Pancreas (tissue), 10 donors: ENCODE results near the gene RIN3. TPM values are rescaled to one million over a fixed set of nuclear protein-coding genes. Genes with fewer than 3 reads are reported as not detected.

Source experiments
- ATAC-seq, 4 donors: fragments of 200-7000 bp; cut with Tn5 transposase; one replicate each; pipeline versions ENCODE4 v1.8.0 to v1.9.1; 2020; ENCODE audit warnings: mild to moderate bottlenecking in 4 of 4, moderate library complexity in 4 of 4
- DNase-seq, 6 donors: peaks; one replicate each; pipeline ENCODE4 v3.0.0-alpha.2; 2020
- FAIRE-seq: peaks from 2 replicates; lab custom pipeline; 2012; peaks lifted over from hg19 to GRCh38; lab: Jason Lieb, UNC
- H3K27ac ChIP-seq, 4 donors: fragments of 200-600 bp; sonication (generic); 1 replicate in 3 of 4; 2 replicates in 1 of 4; pipeline versions ENCODE4 v1.5.0 to v1.8.0; 2020
- H3K27me3 ChIP-seq, 4 donors: fragments of 200-600 bp; one replicate each; pipeline ENCODE4 v1.8.0; 2021
- H3K36me3 ChIP-seq, 3 donors: fragments of 200-600 bp; sonication (generic) in 1 of 3; one replicate each; pipeline versions ENCODE4 v1.5.0 to v1.8.0; 2020 to 2021
- H3K4me1 ChIP-seq, 3 donors: fragments of 200-600 bp; one replicate each; pipeline ENCODE4 v1.8.0; 2021
- H3K4me3 ChIP-seq, 4 donors: fragments of 200-600 bp; sonication (generic) in 2 of 4; one replicate each; pipeline versions ENCODE4 v1.5.0 to v1.8.0; 2020 to 2021
- H3K9me3 ChIP-seq, 4 donors: fragments of 200-600 bp; one replicate each; pipeline ENCODE4 v1.8.0; 2021
- CTCF ChIP-seq, 4 donors: fragments of 200-600 bp; sonication (generic) in 3 of 4; IDR thresholded peaks; one replicate each; pipeline versions ENCODE4 v1.5.0 to v1.8.0; 2021; ENCODE audit warnings: antibody characterized with exemption in 4 of 4
- WGBS, 2 donors: extraction: QIAGEN DNeasy Blood & Tissue Kit; methylation state at CpG; one replicate each; pipeline ENCODE4 v1.1.7; 2013; 5-methylcytosine and 5-hydroxymethylcytosine counted together
- intact Hi-C, 3 donors: fragments of 100-400 bp; cut with DNase I; formaldehyde crosslinking; loops; one replicate each; pipeline versions ENCODE4 v1.11.1 to v1.14.2; 2022
- polyA plus RNA-seq, 2 donors: library from polyadenylated mRNA; stranded (reverse); fragments of 200-250 nt; gene quantifications; one replicate each; pipeline ENCODE4 v1.2.3, GENCODE V29; 2013
- total RNA-seq, 6 donors: library from RNA; stranded (reverse); fragmentation: NEBNext Ultra II Directional in 4 of 6; extraction: Animal tissue kit (Norgen Biotek cat#: 25700) in 4 of 6; gene quantifications; one replicate each; pipeline versions ENCODE4 v1.2.1 to v1.2.4, GENCODE V29; 2021 to 2023
- donor health status: healthy with polysubstance abuse.
- donor health status: DM: no; HTN: no; CAD: no; lungs with moderate emphysema.
- donor health status: DM: no; HTN: no; CAD: no.
- donor health status: control.
- donor health status: control.
- donor health status: Bipolar disorder and iron deficiency.
- donor health status: DM: yes; HTN: yes; CAD: no.
- donor health status: DM: no; HTN: no; CAD: no.
- donor health status: DM: no; HTN: no; CAD: no.
- donor health status: DM: yes; HTN: yes; CAD: no.

RIN3 gene
- total and polyA plus RNA-seq, 8 donors = 1.1 to 9.0 (median 2.3) TPM

GRCh38 chr14:92680781-92681650 is 167.4 kb downstream of the RIN3 start:
- FAIRE-seq (no peak), ATAC-seq (peak; percentile 50 to 88 (median 82))

GRCh38 chr14:92683041-92683440 is 169.5 kb downstream of the RIN3 start:
- Histone ChIP-seq H3K27ac (no peak overlapping the region), H3K4me1 (peaks cover 0 to 4% (median 0%) of the 10 kb centered on the region in 3 donors), H3K9me3 (no peaks in the 10 kb centered on the region), H3K27me3 (no peaks in the 10 kb centered on the region), H3K4me3 (no peak overlapping the region), H3K36me3 (no peaks in the 10 kb centered on the region)
- FAIRE-seq (no peak), ATAC-seq (no peak), DNase-seq (no peak)
- intact Hi-C loops = no loop called here
- 81 to 89% methylated on average over 8 of the region's 8 CpGs for WGBS, 2 donors
- no peak for TF ChIP-seq CTCF (IDR thresholded peaks at IDR 0.05)

More at GRCh38 chr14:92680781-92681650, 167.4 kb downstream of the RIN3 start:
- no peaks in the 10 kb centered on the region for H3K36me3 ChIP-seq
- TF ChIP-seq CTCF (IDR thresholded peaks at IDR 0.05) = peak; percentile 72 to 95 (median 82)
- no peaks in the 10 kb centered on the region for H3K9me3 ChIP-seq
- 41 to 49% methylated on average over 13 of the region's 13 CpGs for WGBS, 2 donors
- no peak overlapping the region for H3K27ac ChIP-seq
- H3K27me3 ChIP-seq = no peaks in the 10 kb centered on the region
- peak in 4 of 6 donors; percentile 48 to 83 (median 65) for DNase-seq
- intact Hi-C loops = no loop called here
- no peaks in the 10 kb centered on the region for H3K4me1 ChIP-seq
- H3K4me3 ChIP-seq = no peak overlapping the region

- no peak for TF ChIP-seq CTCF (IDR thresholded peaks at IDR 0.05)
- DNase-seq = no peak
- peaks cover 0 to 6% (median 0%) of the 10 kb centered on the region in 3 donors for H3K4me1 ChIP-seq
- WGBS, 2 donors = 91 to 92% methylated on average over 20 to 21 of the region's 21 CpGs
- no peaks in the 10 kb centered on the region for H3K9me3 ChIP-seq
- H3K27ac ChIP-seq = no peak overlapping the region
- no peak for ATAC-seq
- H3K27me3 ChIP-seq = no peaks in the 10 kb centered on the region
- no peak for FAIRE-seq
- intact Hi-C loops = no loop called here
- H3K4me3 ChIP-seq = no peak overlapping the region
- H3K36me3 ChIP-seq = no peaks in the 10 kb centered on the region
Observed at GRCh38 chr14:92684801-92685560, 171.4 kb downstream of the RIN3 start.

- no peak for TF ChIP-seq CTCF (IDR thresholded peaks at IDR 0.05)
- DNase-seq (no peak), FAIRE-seq (no peak), ATAC-seq (no peak)
- Histone ChIP-seq H3K27me3 (no peaks in the 10 kb centered on the region), H3K4me1 (peaks cover 0 to 8% (median 0%) of the 10 kb centered on the region in 3 donors), H3K27ac (no peak overlapping the region), H3K4me3 (no peak overlapping the region), H3K9me3 (no peaks in the 10 kb centered on the region), H3K36me3 (no peaks in the 10 kb centered on the region)
- intact Hi-C loops = no loop called here
- 86 to 92% methylated on average over 4 of the region's 4 CpGs for WGBS, 2 donors
Observed at GRCh38 chr14:92685784-92686355, 172.3 kb downstream of the RIN3 start.
